NCI-H187 (cell line): ENCODE results near the gene CARD19.

Experiments
- DNase-seq, 2 experiments: peaks; one replicate each; lab custom pipeline; 2025; lab: John Stamatoyannopoulos, UW

The CARD19 gene, protein sequence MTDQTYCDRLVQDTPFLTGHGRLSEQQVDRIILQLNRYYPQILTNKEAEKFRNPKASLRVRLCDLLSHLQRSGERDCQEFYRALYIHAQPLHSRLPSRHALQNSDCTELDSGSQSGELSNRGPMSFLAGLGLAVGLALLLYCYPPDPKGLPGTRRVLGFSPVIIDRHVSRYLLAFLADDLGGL

DNA sequence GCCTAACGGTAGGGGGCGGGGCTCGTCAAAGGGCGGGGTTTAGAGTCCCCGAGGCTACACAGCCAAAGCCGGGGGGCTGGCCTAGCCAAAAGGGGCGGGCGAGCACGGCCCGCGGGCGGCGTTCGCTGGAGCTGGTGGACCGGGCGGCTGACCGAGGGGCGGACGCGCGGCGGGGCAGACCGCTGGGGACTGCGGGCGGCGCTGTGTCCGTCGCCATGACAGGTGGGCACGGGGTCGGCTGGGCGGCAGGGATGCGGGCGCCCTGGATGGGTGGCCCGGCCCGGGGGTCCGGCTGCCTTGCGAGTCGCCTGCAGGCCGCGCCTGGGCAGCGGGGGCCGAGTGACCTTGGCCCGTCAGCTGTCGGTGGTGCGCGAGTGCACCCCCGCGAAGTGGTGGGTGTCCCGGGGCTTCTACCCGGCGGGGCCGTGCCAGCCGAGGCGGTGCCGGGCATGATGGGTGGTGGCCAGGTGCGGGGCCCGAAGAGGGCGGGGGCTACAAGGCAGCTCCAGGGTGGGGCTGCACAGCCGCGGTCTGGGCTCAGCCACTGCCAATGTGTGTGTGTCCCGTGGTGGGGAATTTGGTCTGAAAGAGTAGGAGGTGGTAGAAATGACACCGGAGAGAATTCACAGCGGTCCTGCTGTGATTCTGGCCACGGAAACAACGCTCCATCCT lies at the start of gene CARD19:
TSS of gene CARD19 (plus strand) at position 87 of the 672 bp plus-strand sequence. CDS start at position 216, 129 bp downstream.
- no peak for DNase-seq

DNA sequence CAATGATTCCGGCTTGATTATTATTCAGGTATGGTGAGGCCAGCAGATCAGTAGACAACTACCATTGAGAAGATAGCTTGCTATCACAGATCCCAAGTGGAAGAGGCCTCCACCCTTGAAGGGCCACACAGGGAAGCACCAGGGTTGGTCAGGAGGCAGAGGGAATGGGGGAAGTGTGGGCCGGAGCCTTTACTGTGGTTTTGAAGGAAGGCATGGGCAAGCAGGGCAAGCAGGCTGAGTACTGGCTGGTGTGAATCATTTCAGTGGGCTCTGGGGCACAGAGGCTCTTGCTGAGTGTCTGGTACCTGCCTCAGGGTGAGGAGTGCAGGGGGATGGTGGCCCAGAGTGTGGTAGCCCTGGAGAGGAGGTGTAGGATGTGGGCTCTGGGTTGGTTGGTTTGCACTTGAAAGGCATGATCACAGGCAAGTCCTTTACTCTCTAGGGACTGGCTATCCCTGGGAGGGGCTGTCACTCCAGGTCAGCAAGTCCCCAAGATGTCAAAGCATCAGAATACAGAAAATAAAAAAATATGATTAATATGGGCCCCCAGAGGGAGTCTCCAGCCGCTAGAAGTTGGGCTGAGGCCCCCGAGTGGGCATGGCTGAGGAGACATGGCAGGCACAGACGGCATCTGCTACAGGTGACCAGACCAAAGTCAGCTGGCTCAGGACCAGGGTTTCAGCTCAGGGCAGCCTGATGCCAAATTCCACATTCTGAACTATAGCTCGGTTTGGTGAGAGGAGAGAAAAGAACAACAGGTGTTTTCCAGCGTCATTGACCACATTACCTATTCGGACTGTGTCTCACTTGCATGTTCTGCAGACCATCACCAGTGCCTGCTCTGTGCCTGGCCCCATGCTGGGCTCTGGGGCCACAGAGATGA lies 47.2 kb upstream of the CARD19 start:
- no peak for DNase-seq

DNA sequence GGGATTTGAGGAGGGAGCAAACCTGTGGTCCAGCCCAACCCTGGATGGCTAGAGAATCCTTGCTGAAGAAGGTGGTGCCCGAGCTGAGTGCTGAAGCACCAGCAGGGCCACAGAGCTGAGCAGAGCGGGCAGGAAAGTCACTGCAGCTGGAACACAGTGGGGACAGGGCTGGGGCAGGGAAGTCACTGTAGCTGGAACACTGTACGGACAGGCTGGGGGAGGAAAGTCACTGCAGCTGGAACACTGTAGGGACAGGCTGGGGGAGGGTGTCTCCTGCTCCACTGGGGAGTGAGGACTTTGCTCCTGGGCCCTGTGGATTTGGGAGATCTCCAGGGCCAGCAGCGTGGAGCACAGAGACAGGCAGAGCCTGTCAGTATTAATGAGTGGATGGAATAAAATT lies 46.5 kb upstream of the CARD19 start:
- DNase-seq: no peak

DNA sequence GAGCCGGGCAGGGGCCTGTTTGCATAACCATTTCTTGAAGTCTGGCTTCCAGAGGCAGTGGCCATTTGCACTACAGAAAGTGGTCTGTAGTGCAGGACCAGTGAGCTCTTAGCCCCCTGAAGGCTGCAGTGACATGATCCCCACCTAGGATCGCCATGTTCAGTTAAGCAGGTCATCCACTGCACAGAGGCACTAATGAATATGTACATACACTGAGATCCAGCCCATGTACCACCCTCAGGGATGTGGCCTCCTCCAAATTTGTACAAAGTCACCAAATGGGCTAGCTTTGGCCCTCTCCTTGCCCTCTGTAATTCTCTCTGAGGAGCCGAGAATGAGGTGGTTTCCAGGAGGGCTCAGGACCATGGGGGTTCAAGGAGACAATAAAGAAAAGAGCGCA lies 45.8 kb upstream of the CARD19 start:
- no peak for DNase-seq

DNA sequence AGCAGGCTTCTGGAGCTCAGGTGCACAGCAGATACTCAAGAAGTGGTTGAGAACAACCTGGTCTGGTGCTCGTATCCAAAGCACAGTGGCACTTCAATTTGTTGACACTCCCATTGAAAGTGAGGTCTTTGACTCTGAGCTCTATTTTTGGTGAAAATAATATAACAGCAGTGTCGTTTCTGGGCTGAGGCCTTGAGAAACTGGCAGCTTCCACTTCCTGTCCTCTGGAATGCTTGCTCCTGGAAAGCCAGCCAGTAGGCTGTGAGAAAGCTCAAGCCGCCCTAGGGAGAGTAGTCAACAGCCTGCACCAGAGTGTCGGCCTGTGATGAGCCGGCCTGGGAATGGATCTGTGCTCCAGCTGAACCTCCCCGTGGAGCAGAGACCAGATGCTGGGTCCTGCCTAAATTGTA lies 44.3 kb upstream of the CARD19 start:
- DNase-seq: no peak

DNA sequence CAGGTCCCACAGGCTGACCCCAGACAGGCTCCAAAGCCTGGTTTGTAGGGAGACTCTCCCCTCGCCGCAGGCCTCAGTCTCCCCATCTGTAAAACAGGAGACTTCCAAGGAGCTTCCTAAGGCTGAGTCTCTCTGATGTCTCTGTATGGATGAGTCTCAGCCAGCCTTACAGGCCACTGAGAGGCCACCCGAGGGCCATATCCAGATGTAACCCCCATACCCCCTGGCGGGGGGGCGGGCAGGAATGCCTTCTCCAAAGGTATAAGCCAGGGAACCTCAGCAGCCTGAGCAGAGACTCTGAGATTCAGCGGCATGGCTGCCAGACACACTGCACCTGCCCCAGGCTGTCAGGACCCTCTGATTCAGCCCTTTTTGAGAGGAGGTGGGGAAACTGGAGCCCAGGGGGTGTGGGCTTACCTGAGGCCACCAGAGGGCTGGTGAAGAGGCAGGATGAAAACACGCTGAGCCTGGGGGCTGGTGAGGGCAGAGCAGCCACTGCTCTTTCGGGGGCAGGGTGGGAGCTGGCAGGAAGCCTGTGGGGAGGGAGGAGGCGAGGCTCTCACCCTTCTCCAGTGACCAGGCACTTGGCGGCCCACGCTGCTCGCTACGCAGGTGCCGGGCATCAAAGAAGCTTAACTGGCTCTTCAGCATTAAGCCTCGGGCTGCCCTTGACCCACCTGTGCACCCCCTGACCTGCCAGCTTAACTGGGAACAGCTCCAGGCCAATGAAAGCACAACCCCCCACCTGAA lies 43.1 kb upstream of the CARD19 start:
- no peak for DNase-seq

DNA sequence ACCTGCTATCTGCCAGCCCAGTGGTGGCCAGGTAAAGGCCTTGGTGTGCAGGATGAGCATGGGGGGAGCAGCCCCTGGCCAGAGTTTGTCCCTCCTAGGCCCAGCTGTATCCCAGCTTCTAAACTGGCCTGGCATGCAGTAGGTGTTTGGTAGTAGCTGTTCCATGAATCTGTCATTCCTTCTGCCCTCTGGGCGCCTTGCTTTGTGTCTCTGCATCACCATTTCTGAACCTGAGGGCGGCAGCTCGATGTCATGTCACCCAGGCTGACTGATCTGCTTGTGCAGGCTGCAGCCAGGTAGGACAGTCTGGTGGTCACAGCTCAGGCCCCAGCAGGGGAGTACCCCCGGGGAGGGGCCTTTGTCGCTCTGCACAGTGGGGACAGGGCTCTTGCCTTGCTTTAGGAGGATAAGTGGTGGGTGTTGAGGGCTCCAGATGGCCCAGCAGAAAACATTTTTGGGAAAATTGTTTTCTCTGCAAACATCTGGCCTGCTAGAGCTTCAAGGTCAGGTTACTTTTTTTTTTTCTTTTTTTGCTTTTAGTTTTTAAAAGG lies 42.2 kb upstream of the CARD19 start:
- no peak for DNase-seq

DNA sequence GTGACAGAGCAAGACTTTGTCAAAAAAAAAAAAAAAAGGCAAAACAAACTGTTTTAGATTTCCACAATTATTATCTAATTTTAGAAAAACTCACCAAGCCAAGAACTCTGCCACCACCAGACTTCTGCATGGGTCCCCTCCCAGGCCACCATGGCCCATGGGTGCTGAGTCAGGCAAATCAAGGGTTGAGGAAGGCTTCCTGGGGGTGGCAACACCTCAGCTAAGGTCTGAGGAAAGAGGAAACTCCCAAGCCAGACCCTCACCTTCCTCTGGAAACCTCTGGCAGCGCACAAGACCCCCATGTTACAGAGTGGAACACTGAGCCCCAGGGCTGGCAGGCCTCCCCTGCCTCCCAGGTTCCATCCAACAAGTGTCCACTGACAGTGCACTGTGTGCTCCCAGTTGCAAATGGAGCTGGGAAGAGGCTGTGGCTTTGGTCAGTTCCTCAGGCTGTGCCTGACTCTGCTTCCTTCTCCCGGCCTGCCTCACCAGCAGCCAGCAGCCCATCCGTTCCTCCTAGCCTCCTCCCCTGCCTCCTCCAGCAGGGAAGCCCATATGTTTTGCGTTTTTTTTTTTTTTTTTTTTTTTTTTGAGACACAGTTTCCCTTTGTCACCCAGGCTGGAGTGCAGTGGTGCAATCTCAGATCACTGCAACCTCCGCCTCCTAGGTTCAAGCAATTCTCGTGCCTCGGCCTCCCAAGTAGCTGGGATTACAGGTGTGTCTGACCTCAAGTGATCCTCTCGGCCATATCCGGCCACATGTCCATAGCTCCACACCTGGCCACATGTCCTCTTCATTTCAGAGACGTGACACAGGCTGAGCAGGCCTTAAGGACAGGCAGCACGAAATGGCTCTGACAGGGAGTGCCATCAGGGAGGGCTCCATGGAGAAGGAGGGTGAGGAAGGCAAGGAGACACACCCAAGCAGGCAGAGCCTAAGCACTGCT lies 41.0 kb upstream of the CARD19 start:
- DNase-seq: no peak

DNA sequence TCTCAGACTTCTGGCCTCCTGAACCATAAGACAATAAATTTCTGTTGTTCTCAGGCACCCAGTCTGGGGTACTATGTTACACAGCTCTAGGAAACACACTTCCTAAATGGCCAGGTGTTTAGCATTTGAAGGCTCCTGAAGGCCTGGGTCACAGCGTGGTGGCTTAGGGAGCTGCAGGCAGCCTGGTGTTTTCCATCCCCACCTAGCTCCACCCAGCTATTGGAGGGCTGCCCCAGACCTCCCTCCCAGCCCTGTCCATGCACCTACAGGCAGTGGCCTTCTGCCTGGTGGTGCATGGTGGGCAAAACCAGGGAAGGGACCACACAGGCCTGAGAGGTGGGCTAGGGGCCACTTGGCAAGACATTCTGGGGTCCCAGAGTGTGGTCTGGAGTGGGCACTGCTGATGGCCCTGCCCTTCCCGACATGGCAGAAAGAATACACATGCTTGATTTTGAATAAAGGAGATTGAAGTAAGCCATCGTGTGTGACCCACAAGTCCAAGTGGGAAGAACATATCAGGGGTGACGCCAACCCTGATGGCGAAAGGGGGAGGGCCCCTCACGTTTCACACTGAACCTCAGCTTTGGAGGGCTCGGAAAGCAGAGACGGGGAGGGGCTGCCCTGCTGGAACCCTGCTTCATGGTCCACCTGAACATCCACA lies 38.8 kb upstream of the CARD19 start:
- no peak for DNase-seq

DNA sequence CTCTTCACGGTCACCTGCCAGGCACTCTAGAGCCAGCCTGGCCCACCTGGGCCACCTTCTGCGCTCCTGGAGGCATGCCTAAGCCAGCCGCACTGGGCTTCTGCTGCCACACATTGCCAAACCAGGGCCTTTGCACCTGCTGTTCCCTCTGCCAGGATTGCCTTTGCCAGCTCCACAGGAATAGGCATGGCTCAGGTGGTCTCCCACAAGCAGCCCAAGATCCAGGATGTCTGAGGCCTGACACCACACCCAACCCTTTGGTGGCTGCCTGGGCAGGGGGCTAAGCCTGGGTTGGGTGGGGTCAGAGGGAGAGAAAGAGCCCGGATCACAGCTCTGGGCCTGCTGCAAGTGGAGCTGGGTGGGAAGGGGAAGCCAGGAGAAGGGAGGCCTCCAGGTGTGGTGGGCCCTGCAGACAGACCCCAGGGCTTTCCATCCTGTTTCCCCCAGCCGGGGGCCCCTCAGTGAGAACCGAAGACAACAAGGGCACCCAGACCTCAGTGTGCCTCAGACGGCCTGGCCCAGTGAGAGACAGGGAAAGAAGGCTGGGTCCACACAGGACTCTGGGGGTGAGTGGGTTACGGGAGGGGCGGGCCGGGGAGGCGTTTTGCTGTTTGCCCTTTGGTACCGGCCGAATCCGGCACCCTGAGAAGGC lies 38.2 kb upstream of the CARD19 start:
- no peak for DNase-seq

DNA sequence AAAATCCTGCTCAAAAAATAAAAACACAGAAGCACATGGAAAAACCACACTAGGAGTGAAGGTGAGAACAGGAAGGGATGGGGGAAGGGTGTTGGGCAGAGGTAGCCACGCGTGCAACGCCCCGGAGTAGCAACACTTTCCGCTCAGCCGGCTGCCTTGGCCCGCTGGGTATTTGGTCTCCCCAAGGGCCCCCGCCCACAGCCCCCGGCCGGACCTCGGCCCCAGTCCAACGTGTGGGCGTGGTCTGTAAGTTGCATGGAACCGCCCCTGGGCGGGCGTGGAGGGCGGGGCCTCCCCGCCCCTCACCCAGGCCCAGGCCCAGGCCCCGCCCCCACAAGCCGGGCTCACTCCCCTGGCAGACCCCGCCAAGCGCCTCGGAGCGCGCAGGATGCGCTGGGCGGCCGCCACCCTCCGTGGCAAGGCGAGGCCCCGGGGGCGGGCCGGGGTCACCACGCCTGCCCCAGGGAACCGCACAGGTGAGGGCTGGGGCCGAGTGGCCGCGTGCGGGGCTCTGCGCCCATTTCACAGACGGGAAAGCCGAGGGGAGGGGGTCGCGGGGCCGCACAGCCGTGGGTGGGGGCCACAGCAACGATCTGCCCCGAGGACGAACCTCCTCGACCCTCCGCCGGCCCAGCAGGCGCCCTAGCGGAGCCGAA lies 37.5 kb upstream of the CARD19 start, which contains the start of gene SUSD3:
TSS of gene SUSD3 (plus strand) at position 347 of the 656 bp plus-strand sequence. CDS start at position 389, 42 bp downstream.
- no peak for DNase-seq

DNA sequence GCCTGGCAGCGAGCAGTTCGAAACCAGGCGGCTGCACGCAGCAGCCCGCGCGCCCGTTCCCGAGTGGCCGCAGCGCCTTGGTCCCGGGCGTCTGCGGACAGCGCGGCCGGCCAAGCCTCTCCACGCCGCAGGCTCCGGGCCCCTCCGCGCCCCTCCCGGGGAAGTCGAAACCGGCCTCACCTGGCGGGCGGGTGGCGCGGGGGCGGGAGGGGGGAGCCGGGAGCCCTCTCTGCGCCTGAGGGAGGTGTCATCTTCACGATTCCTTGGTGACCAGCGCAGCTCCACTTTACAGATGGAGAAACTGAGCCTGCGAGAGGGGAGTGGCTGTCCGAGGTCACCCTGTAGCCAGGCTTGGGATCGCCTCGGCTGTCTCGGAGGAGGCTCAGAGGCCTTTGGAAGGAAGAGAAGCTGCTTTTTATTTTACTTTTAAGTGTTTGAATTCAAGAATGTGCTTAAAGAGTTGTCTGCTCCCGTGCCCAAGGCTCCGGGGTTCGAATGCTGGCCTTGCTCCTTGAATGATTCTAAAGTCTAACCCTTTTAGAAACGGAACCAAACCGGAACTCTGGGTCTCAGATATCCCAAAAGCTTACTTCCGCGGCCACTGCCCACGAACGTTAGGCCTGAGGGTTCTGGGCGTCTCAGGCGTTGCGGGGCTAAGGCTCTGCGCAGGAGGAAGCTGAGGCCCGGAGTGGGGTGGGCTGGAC lies 36.9 kb upstream of the CARD19 start:
- DNase-seq: no peak

DNA sequence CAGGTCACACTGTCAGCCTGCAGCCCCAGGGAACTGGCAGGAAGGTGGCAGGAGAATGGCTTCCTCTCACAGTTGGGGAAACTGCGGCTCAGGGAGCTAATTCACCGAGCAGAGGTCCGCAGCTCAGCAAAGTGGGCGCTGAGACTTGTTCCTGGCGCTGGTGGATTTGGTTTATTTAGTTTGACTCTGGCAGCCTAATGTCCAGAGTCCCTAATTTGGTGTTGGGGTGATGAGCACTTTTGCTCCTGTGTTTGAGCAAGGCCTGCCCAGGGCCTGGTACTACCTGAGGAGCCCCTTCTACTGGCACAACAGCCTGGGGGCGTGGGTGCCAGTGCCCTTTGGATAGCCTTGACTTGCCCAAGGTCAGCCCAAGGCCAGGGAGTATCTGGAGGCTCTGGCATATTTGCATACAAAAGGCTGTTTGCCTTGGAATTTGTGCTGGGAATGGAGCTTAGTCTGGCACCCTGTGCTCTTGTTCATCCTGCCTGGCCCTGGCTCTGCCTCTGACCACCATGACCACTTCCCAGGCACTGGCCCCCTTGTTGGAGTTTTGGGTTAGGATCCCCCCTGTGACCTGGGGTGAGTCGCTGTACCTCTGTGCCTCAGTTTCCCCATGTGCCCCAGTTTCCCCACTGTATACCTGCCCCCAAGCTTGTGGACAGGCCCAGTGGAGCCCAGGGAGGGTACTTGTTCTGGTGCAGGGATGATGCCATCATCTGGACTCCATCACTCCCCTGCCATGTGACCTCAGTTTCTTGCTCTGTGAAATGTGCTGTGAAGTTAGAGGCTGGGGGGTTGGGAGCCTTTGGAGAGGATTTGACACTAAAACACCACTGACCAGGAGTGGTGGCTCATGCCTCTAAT lies 36.1 kb upstream of the CARD19 start:
- no peak for DNase-seq

DNA sequence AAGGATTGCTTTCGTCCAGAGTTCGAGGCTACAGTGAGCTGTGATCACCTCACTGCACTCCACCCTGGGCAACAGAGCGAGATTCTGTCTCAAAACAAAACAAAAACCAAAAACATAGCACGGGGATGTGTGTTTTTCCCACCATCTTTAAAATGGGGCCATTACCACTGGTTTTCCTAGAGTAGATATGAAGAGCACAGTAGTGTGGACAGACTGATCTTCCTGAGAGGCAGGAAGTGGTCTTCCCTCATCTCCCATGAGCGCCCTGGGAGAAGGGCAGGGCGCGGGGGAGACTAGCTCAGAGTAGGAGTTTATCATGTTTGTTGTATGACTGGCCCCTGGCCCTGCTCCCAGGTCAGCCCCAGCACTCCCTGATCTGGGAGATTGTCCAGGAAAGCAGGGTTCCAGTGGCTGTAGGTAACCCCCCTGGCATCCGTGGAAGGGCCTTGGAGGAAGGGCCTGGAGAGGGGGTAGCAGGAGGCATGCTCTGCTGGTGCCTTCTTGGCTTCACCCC lies 35.2 kb upstream of the CARD19 start:
- DNase-seq: no peak

DNA sequence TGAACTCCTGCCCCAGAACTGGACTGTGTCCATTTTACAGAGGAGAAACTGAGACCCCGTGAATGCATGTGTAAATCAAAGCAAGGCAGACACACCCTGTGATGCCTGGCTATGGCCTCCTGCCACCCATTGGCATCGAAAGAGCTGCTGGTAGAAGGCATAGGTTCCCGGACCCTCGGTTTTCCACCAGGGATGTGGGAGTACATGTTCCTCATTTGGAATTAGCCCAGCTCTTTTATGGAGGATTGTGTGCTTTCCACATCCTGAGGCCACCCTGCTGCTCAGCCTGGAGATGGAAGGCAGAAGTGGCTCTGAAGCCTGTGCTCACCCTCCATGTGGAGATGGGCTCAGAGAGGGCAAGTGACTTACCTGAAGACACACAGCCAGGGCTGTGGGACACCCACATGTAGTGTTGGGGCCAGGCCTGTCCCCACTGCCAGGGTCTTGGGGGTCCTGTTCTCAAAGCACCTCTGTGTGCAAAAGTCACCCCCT lies 34.7 kb upstream of the CARD19 start:
- no peak for DNase-seq

DNA sequence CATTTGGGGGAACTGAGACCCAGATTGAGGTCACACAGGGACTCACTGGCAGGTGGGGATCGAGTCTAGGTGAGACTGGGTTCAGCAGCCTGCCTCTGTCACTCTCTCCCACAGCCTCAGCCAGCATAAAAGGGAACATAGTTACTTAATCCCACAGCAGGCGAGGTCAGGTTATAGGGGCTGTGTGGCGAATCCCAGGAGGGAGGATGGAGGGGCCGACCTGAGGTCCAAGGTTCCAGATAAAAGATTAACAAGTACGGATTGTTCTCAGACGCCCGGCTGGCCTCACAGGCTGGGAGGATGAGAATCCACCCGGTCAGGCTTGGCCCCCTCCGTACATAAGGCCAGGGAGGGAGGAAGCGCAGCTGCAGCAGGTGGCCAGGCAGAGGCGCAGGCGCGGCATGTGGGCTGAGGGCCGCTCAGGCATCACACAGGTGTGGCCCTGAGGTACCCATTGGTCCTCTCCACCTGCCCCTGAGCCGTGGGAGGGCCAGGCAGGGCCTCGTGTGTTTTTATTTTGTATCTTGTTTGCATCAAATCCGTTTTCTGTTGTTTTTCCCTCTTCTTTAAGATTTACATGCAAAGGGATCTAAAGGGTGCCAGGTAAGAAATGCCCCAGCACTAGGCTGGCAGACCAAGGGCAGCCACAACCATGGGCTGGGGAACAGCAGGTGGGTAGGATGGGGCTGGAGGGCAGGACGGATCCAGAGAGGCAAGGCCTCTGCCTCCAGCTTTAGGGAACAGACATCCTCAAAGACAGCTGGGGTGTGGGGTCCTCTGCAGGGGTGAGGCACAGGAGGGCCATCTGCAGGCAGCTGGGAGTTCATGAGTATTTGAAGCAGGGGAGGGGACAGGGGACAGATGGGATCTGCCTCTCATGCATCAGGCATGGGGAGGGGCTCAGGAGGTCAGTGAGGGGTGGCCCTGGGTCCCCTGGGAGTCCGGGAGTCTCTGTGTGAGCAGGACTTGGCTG lies 33.9 kb upstream of the CARD19 start:
- DNase-seq: peak in 1 of 2 experiments; percentile 38
